ENCODE results near the gene TNRC18. TPM values are rescaled to one million over a fixed set of nuclear protein-coding genes. Genes with fewer than 3 reads are reported as not detected.
A peak's percentile ranks its signal among the peaks of the same experiment; 100 is the strongest.
"Not testable (repeated sequence)": the region's sequence is repeated elsewhere in the genome, so short reads cannot be mapped to it uniquely, and the experiment has no call there.

TNRC18 gene
- total RNA-seq, 2 donors from 2014 or later = 94.1 to 103 TPM

DNA sequence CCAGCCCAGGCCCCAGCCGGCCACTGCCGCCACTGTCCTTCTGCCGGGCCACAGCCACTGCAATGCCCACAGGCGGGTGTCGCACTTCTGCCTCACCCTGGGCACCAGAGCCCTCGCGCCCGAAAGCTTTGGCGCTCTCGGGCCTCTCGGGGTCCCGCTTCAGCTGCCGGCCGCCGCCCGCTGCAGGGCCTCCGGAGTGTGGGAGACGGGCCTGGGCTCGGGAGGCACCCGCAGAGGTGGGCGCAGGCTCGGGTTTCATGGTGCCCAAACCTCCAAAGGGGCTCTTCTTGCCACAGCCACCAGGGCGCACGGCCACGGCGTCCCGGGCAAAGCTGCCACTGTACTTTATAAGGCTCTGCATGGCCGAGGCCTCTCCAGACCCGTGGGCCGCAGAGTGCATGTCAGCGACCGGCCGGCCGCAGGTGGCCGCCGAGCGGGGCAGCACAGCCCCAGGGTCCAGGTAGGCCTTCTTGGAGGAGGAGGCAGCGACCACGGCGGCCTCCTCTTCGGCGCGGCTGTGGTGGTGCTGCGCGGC is 35.9 kb downstream of the TNRC18 start:
- ATAC-seq = no peak
- DNase-seq = no peak
- intact Hi-C loops (cut with DNase I, micrococcal nuclease) = no loop called here

DNA sequence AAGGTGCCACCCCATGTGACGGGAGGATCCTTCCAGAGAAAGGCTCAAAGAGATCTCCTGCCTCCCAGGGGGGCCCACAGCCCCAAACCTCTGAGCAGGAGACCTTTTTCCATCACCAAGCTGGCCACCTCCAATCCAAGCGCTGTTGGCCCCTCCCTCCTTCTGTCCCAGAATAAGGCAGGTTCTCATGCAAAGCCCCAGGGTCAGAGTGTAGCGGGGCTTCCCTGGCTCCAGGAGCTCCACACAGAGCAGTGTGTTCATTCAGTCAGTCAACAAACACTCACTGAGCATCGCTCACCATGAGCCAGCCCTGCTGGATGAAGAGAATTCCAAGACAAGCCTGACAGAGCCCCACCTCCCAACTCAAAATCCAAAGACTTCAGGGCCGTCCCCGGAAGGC is 39.0 kb downstream of the TNRC18 start:
- intact Hi-C loops (cut with DNase I, micrococcal nuclease) = no loop called here
- DNase-seq (no peak), ATAC-seq (no peak)

DNA sequence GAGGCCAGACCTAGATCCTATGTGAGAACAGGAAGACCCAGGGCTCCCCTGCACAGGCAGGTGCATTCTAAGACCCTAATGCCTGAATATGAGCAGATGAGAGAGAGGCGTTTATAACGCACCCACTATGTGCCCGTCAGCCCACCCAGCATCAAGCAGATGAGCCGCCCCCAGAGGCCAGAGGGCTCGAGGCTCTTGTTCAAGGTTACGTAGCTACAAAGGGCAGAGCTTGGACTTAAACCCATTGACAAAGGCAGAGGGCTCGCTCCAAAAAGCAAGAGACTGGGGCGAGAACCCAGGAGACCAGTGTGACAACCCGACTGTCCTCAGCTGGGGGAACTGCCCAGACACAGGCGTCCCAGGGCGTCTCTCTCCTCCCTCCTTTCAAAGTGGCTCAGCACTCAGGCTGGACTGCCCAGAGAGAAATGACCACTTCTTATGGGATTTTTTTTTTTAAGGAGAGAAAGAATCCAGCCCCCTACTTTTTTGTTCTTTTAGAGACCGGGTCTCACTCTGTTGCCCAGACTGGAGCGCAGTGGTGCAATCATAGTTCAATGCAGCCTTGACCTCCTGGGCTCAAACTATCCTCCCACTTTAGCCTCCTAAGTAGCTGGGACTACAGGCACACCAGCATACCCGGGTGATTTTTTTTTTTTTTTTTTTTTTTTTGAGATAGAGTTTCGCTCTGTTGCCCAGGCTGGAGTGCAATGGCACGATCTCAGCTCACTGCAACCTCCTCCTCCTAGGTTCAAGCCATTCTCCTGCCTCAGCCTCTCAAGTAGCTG is 40.1 kb downstream of the TNRC18 start:
- DNase-seq (no peak), ATAC-seq (no peak)
- intact Hi-C loops (cut with DNase I, micrococcal nuclease) = no loop called here

DNA sequence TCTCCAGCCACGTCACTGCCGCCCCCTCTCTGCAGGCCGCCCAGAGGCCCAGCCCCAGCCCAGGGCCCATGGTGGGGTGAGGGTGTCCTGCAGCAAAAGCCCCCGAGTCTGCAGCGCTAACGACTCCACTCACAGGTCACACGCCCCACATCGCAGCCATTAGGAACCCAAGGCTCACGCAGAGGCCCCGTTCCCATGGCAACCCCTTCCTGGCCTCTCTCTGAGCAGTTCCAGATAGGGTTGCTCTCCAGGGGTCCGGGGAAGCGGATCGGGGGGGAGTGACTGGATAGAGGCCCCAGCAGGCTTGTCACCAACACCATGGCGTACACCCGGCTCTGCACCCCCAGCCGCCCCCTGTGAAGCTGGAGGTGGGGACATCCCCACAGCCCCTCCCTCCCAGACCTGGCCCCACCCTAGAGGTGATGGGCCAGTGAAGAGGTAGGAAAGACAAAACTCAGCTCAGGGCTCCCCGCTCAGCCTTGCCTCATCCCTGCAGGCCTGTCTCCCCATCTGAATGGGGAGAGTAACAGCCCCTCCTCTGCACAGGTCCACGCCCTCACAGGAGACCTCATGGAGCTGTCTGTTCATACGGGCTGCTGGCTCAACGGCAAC is 41.2 kb downstream of the TNRC18 start:
- DNase-seq = no peak
- ATAC-seq = no peak
- intact Hi-C loops (cut with DNase I, micrococcal nuclease) = no loop called here

DNA sequence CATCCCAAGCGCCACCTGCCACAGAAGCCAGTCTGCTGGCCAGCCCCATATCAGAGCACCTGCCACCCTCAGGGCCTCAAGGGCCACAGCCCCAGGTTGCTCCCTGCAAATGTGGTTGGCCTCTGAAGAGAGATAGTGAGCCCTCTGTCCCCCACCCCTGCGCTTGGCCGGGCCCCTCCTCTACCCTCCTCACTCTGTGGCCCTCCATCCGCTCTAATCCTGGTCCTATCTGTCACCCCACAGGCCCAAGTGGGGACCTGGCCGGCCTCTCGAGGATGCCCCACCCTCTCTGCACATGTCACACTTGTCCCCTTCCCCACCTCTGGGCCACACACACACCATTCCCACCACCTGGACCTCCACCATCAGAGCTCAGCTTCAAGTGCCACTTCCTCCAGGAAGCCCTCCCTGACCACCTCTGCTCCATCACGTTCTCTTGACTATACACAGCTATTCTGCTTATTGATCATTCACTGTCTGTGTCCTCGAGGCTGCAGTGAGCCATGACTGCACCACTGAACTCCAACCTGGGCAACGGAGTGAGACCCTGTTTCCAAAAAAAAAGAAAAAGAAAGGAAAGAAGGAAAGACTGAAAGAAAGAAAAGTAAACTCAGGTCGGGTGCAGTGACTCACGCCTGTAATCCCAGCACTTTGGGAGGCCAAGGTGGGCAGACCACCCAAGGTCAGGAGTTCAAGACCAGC is 42.4 kb downstream of the TNRC18 start:
- DNase-seq (no peak), ATAC-seq (no peak)
- intact Hi-C loops (cut with DNase I, micrococcal nuclease) = no loop called here

DNA sequence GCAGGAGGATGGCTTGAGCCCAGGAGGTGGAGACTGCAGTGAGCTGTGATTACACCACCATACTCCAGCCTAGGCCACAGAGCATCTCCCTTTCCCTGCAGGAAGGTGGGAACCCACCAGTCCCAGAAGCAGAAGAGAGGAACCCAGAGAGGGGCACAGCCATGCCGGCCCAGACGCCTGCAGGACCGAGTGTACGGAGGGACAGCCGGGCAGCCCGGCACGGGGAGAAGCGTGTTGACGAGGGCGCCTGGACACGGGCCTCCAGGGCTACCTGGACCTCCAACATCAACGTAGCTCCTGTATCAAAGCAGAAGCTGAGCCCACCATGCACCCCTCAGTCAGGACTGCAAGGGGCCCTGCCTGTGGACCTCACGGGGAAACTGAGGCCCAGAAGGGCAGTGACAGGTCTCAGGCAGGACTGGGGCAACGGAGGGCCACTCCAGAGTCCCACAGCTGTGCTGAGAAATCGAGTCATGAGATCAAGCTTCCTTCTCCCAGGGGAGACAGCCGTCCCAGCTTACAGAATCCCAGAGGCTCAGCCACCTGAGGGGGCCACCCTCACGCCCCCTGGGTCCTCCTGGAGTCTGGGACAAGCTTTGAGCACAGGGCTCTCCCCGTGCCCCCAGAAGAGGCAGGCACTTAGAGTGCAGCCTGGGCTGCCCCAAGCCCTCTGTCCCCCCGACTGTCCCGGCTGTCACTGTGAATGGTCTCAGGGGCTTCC is 43.1 kb downstream of the TNRC18 start:
- intact Hi-C loops (cut with DNase I, micrococcal nuclease) = no loop called here
- DNase-seq = no peak
- no peak for ATAC-seq

DNA sequence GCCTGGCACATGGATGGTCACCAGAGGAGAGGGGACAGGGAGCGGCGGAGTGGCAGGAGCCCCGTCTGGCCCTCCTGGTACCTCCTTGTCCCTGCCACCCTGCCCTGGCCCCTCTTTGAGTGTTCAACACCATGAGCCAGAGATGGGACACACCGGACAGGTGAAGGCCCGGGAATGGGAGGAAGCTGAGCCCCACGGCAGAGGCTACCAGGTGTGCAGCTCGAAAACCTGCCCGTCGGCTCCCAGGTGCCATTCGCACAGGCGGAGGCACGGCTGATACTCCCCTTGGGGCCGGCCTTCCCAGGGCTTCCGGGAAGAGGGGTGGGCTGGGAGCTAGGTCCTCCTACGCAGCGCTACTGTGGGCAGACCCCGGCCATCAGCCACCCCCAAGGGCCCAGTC is 44.1 kb downstream of the TNRC18 start:
- intact Hi-C loops (cut with DNase I, micrococcal nuclease) = no loop called here
- no peak for DNase-seq

DNA sequence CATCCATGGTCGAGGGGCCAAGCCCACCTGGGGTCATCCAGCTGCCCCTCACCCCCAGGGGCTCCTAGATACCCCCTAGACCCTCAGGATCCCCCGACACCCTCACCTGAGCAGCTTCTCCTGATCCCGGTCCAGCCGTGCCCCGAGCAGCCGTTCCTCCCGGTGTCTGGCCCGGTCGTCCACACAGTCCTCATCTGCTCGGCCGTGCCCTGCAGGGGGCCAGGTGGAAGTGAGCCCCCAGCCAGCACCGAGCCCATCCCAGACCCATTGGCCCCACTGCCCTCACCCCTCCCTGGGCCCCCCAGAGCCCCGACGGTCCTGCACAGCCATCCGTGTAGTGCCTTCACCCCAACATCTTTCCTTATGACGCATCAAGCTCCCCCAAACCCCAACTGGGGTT is 45.8 kb downstream of the TNRC18 start:
- intact Hi-C loops (cut with DNase I, micrococcal nuclease) = no loop called here
- DNase-seq (no peak), ATAC-seq (peak; percentile 4)

More for the DNA sequence above, 44.1 kb downstream of the TNRC18 start:
- ATAC-seq = no peak

DNA sequence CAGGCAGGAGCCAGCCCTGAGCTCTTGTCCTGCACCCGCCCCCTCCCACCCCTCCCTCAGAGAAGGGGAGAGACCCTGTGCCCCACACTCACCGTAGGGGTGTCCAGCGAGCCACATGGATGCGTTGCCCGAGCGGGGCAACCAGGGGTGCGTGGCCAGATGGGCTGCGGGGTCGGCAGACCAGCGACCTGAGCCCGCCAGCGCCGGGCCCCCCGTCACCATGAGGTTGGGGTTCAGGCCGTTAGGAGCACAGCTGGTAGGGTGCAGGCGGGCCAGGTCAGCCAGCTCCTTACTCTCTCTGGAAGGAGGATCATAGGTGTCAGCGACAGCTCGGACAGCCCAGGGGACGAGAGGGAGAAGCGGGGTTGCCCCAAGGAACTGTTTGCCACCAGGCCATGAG is 46.4 kb downstream of the TNRC18 start:
- intact Hi-C loops (cut with DNase I, micrococcal nuclease) = no loop called here
- DNase-seq (no peak), ATAC-seq (peak; percentile 3)

DNA sequence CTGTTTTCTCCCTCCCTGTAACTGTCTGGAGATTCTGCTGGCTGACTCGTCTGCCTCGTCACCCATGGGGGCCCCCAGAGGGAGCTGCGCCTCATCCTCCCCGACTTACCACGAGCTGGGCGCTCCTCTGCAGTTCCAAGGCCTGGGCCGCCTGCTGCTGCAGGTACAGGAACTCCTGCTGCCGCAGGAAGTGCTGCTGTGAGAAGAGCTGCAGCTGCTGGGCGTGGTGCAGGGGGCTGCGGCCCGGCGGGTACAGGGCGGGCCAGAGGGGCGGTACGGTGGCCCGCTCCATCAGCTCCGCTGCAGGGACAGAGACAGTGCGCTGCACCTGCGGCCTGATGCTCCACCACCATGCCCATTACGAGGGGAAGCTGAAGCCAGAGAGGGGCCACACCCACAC is 47.7 kb downstream of the TNRC18 start:
- peak; percentile 6 for ATAC-seq
- no peak for DNase-seq
- intact Hi-C loops (cut with DNase I, micrococcal nuclease) = no loop called here

DNA sequence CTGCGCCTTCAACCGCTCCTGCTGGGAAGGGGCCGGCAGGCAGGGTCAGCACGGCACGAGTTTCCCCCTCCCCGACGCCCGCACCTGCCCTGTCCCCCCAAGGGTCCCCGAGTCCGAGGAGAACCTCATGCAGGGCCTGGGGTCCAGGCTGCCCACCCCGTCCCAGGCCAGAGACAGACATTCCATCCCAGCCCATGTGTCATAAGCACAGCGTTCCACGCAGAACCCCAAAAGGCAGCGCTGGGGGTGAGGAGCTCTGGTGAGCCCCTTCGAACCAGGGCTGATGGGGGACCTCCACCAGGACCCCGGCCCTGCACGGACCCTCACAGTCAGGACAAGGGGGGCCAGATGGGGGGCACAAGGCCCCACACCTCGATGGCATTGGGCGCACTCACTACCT is 49.2 kb downstream of the TNRC18 start:
- ATAC-seq = no peak
- no peak for DNase-seq
- intact Hi-C loops (cut with DNase I, micrococcal nuclease) = no loop called here

DNA sequence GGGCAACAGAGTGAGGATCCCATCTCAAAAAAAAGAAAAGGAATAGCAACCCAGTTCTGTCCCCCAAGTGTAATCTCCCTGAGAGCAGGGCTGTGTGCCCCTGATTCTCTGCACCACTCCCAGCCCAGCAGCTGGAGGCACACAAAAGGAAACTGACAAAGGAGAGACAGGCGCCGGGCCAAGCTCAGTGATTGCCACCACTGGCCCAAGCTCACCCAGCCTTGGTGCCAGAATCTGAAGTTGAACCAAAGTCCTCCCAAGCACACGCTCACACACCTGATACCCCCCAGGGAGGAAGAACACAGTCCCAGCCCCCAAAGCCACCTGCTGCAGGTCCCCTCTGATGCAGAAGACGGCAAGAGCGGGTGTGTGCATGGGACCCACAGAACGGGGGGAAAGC is 50.3 kb downstream of the TNRC18 start:
- intact Hi-C loops (cut with DNase I, micrococcal nuclease) = no loop called here

DNA sequence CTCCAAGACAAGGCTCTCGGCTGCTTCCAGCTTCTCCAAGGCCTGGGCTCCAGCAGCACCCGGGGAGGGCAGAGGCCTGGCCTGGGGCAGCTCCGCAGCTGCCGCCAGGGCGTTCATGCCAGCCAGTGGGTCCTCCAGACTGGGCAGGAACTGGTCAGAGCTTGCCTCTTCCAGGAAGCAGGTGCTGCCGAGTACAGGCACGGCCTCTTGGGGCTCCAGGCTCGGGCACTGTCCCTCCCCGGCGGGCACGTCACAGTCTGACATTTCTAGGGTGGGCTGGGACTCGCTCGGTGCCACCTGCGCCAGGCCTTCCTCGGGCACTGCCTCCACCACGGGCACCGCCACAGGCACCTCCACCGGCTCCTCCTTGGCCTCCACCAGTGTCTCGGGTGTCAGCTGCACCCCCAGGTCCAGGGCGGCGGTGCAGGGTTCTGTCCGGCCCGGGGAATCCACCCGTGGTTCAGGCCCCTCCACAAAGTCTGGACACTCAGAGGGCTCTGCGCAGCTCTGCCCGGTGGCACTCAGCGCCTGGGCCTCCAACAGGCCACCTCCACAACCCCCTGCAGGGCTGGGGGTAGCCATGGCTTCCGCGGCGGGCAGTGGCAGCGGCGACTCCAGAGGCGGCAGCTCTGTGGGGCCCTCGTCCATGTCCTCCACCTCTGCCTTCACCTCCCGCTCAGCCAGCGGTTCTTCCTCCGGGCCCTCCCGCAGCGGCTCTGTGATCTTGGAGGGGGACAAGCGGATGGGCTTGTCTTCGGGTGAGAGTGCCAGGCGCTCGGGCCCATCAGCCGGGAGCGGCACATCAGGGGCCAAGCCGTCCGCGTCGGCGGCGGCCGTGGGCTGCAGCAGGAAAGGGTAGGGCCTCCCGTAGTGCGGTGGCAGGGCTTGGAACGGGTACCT is 52.9 kb downstream of the TNRC18 start:
- no peak for DNase-seq
- ATAC-seq = no peak
- intact Hi-C loops (cut with DNase I, micrococcal nuclease) = no loop called here

More for the DNA sequence above, 50.3 kb downstream of the TNRC18 start:
- DNase-seq (no peak), ATAC-seq (no peak)

DNA sequence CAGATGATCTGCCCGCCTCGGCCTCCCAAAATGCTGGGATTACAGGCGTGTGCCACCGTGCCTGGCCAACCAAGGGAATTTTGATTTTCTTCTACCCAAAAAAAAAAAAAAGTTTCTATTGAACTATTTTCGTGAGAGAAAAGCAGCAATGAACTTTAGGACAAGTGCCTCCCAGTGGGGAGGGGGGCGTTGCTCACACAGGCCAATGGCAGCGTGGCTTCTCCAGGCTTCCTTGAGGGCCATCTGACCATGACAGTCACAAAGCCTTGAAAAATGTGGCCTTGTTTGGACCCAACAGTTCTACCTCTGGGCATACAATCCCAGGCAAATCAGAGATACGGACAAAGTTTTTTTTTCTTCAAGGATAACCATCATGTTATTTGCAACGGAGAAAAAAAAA is 56.0 kb downstream of the TNRC18 start:
- intact Hi-C loops (cut with DNase I, micrococcal nuclease) = no loop called here

DNA sequence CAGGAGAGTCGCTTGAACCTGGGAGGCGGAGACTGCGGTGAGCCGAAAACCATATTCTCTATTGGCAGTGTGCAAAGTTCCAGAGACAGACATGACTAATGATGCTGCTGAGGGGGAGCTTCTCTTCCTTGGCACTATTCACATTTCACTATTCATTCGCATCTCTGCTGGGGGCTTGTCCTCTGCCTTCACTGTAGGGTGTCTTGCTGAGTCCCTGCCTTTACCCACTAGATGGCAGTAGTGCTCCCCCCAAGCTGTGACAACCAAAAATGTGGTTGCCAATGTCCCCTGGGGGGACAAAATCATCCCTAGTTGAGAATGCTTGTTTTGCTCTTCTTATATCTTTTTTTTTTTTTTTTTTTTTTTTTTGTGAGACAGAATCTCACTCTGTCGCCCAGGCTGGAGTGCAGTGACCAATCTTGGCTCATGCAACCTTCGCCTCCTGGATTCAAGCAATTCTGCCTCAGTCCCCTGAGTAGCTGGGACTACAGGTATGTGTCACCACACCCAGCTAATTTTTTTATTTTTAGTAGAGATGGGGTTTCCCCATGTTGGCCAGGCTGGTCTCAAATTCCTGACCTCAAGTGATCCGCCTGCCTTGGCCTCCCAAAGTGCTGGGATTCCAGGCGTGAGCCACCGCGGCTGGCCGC is 57.5 kb downstream of the TNRC18 start:
- ATAC-seq = peak; percentile 72
- intact Hi-C loops (cut with DNase I, micrococcal nuclease) = not testable (repeated sequence)

More for the DNA sequence above, 56.0 kb downstream of the TNRC18 start:
- no peak for DNase-seq
- ATAC-seq = no peak

DNA sequence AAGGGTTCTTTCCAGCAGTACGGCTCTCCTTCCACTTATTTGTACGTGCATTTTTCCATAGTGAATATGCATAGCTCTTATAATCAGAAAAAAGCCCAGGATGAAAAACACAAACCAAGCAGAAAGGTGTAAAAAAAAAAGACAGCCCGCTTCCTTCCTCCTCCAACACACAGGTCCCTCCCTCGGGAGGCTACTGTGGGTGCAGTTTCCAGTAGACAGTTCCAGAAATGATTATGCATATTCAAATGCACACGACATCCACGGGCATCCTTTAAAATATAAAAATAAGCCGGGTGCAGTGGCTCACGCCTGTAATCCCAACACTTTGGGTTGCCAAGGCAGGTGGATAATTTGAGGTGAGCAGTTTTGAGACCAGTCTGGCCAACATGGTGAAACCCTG is 59.9 kb downstream of the TNRC18 start:
- intact Hi-C loops (cut with DNase I, micrococcal nuclease) = no loop called here
- ATAC-seq (no peak), DNase-seq (no peak)

More for the DNA sequence above, 57.5 kb downstream of the TNRC18 start:
- DNase-seq = peak in 1 of 2 donors; percentile 47

DNA sequence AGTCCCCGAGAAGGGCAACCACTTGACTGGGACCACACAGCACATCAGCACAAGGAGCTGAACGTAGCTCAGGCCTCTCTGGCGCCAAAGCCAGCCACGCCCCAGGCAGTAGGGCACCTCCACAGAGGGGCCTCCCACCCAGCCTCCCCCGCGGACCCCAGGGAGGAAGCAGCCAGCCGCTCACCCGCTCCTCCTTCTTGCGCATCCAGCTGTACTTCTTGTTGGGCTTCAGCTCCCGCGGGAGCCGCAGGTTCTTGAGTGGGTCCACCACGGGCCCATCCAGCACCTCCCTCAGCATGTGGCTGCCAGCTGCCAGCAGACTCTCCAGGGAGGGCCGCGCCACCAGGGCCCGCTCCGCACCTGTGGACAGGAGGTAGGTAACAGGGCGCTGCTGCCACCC is 61.2 kb downstream of the TNRC18 start:
- DNase-seq = no peak
- intact Hi-C loops (cut with DNase I, micrococcal nuclease) = no loop called here
- no peak for ATAC-seq

Measured in left colon (tissue), 2 donors.